Lung microvascular endothelial cell (primary cell): ENCODE measurements around the gene RGS10. TPM values are rescaled to one million over a fixed set of nuclear protein-coding genes. Genes with fewer than 3 reads are reported as not detected.
"Not testable (repeated sequence)": the region's sequence is repeated elsewhere in the genome, so short reads cannot be mapped to it uniquely, and the experiment has no call there.

Experiments used
- DNase-seq, 2 donors: peaks; one replicate each; pipeline versions ENCODE4 v3.0.0 to v3.0.0-alpha.2; 2010; ENCODE audit warnings: low read depth in 2 of 2
- total RNA-seq: library from RNA; depleted of rRNA; stranded (reverse); fragments of >200 nt; gene quantifications from 2 replicates; pipeline ENCODE4 v1.2.1, GENCODE V29; 2014

Gene RGS10
- total RNA-seq, 1 donor from 2014 or later, result 0.99 TPM

- DNase-seq, result no peak
Observed at GRCh38 chr10:119469846-119470245, 72.7 kb downstream of the RGS10 start.

GRCh38 chr10:119469325-119469707, 73.2 kb downstream of the RGS10 start:
- no peak for DNase-seq

- no peak for DNase-seq
Observed at GRCh38 chr10:119468542-119469324, 73.8 kb downstream of the RGS10 start.

- no peak for DNase-seq
Observed at GRCh38 chr10:119466655-119467054, 75.9 kb downstream of the RGS10 start.

GRCh38 chr10:119466076-119466475, 76.4 kb downstream of the RGS10 start:
- no peak for DNase-seq

GRCh38 chr10:119465085-119465484, 77.4 kb downstream of the RGS10 start:
- no peak for DNase-seq

GRCh38 chr10:119463195-119463594, 79.3 kb downstream of the RGS10 start:
- not testable (repeated sequence) for DNase-seq

GRCh38 chr10:119462773-119463172, 79.7 kb downstream of the RGS10 start:
- DNase-seq, result no peak

- no peak for DNase-seq
Observed at GRCh38 chr10:119461923-119462322, 80.6 kb downstream of the RGS10 start.

- no peak for DNase-seq
Observed at GRCh38 chr10:119461380-119461779, 81.1 kb downstream of the RGS10 start.

- no peak for DNase-seq
Observed at GRCh38 chr10:119460369-119461195, 81.9 kb downstream of the RGS10 start.

- no peak for DNase-seq
Observed at GRCh38 chr10:119459681-119460340, 82.7 kb downstream of the RGS10 start.

- DNase-seq, result no peak
Observed at GRCh38 chr10:119457966-119458766, 84.4 kb downstream of the RGS10 start.

- no peak for DNase-seq
Observed at GRCh38 chr10:119456435-119456810, 86.1 kb downstream of the RGS10 start.

- DNase-seq, result no peak
Observed at GRCh38 chr10:119455609-119456434, 86.7 kb downstream of the RGS10 start.

- no peak for DNase-seq
Observed at GRCh38 chr10:119454990-119455389, 87.5 kb downstream of the RGS10 start.

GRCh38 chr10:119454316-119454715, 88.2 kb downstream of the RGS10 start:
- DNase-seq, result no peak

GRCh38 chr10:119453313-119453712, 89.2 kb downstream of the RGS10 start:
- DNase-seq, result no peak

GRCh38 chr10:119452396-119452795, 90.1 kb downstream of the RGS10 start:
- DNase-seq, result no peak

- DNase-seq, result no peak
Observed at GRCh38 chr10:119451300-119451896, 91.1 kb downstream of the RGS10 start.
